PC-9 (cell line): ENCODE measurements around the gene EGF.

Source experiments
- CTCF ChIP-seq: fragments of 200-600 bp; sonication (generic); conservative IDR thresholded peaks from 2 replicates; pipeline ENCODE4 v1.6.1; 2017; ENCODE audit warnings: mixed run types, antibody characterized with exemption, mild to moderate bottlenecking, moderate library complexity
- EZH2 ChIP-seq: fragments of 200-600 bp; sonication (generic); IDR thresholded peaks from 2 replicates; pipeline ENCODE4 v1.8.0; 2017; ENCODE audit warnings: antibody characterized with exemption, low read depth

GRCh38 chr4:110007217-110007616 lies 94.5 kb downstream of the EGF start:
- no peak for TF ChIP-seq CTCF
- TF ChIP-seq EZH2: no peak
